D721Med (cell line): Measurements from ENCODE around the gene EGFLAM.

Experiments
- DNase-seq: peaks from one replicate; pipeline ENCODE4 v3.0.0; 2011; ENCODE audit warnings: low spot score; ENCODE audit not compliant: insufficient read length
- FAIRE-seq: peaks from 2 replicates; lab custom pipeline; 2011; peaks lifted over from hg19 to GRCh38; lab: Jason Lieb, UNC
- TF ChIP-seq, protein P1 (sequence below): IDR thresholded peaks from 2 replicates; pipeline ENCODE4 v1.5.1; 2012; ENCODE audit warnings: mild to moderate bottlenecking, control low read depth; ENCODE audit not compliant: insufficient read depth; ENCODE audit errors: missing control alignments

EGFLAM gene

DNA sequence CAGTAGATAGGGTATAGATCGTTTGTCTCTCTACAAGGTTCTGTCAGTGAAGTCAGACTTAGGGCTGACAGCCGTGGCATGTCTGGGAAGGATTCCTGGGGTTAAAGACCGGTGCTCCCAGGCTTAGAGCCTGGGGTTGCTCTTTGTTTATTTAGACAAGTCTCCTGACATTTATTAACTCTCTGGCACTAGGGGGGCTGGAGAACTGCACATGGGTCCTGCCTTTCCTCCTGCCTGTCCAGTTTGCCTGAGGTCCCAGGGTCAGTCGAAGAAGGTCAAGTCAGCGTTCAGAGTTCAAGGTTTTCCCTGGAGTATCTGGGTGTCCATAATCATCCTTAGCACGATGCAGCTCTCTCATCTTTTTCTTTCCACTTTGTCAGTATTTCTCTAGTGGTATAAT, 5.6 kb downstream of the EGFLAM start:
- TF ChIP-seq, protein P1, sequence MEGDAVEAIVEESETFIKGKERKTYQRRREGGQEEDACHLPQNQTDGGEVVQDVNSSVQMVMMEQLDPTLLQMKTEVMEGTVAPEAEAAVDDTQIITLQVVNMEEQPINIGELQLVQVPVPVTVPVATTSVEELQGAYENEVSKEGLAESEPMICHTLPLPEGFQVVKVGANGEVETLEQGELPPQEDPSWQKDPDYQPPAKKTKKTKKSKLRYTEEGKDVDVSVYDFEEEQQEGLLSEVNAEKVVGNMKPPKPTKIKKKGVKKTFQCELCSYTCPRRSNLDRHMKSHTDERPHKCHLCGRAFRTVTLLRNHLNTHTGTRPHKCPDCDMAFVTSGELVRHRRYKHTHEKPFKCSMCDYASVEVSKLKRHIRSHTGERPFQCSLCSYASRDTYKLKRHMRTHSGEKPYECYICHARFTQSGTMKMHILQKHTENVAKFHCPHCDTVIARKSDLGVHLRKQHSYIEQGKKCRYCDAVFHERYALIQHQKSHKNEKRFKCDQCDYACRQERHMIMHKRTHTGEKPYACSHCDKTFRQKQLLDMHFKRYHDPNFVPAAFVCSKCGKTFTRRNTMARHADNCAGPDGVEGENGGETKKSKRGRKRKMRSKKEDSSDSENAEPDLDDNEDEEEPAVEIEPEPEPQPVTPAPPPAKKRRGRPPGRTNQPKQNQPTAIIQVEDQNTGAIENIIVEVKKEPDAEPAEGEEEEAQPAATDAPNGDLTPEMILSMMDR: no peak
- DNase-seq (no peak), FAIRE-seq (no peak)

DNA sequence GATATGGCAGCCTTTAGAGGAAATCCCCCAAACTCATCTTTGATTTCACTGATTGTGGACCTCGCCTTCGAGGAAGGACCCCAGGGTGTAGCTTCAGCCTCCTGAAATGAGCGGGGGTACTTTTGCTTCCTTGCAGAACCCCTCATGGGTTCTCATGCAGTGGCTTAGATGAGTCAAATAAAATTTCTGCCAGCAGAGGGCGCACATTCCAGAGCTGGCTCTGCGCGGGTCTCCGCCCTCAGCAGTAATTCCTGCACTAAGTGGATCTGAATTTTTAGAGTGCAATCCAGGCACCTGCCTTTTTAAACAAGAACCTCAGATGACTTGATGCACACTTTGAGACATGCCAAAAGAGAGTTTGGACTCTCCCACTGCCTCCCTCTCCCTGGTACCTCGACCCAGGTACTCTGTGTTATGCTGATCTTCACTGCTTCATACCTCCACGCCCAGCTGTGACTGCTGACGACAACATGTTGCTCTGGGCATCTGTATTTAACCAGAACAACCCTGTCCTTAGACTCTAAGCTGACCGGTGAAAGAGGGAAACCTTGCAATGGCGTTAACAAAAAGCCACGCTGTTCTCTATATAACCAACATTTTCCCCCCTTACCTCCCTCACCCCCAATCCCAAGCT, 7.3 kb downstream of the EGFLAM start:
- TF ChIP-seq, protein P1: peak; percentile 79
- FAIRE-seq (no peak), DNase-seq (no peak)

DNA sequence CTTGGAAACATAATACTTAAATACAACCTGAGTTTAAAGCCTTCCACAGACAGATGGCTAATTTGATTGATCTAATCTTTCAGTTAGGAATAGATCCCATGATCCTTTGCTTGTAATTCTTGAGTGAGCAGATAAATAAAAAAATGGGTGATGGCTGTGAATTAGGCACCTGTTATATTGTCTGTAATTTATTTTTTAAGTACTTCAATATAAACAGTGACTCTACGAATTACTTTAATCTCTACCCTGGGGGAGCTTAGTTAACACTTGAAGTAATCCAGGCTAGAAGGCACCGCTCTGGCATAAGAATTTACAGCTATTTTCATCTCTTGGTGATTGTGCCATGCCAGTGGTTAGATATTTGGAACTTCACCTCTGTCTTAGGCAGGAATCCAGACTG, 9.0 kb downstream of the EGFLAM start:
- DNase-seq (no peak), FAIRE-seq (peak; percentile 82)
- TF ChIP-seq, protein P1: no peak

DNA sequence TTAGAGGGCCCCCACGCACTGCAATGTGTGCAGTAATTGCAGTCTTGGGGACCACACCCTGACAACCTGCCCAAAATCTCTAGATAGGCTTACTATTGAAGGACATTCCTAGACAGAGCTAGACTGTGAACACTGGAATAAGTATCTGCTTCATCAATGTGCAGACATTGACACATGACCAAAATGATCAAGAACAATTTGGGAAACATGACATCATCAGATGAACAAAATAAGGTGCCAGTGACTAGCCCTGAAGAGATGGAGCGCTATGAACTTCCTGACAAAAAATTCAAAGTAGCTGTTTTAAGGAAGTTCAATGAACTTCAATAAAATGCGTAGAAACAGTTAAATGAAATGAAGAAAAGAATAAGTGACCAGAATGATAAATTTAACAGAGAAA, 15.3 kb downstream of the EGFLAM start:
- TF ChIP-seq, protein P1: no peak
- FAIRE-seq: no peak
- DNase-seq: no peak

DNA sequence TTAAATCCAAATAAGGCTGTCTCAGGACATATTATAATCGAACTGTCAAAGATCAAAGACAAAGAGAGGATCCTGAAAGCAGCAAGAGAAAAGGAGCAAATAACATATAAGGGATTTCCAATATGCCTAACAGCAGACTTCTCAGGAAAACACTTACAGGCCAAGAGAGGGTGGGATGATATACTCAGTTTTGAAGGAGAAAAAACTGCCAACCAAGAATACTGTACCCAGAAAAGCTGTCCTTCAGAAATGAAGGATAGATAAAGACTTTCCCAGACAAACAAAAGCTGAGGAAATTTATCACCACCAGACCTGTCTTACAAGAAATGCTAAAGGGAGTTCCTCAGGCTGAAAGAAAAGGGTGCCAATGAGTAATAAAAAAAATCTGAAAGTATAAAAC, 16.0 kb downstream of the EGFLAM start:
- no peak for DNase-seq
- TF ChIP-seq, protein P1: no peak
- no peak for FAIRE-seq

DNA sequence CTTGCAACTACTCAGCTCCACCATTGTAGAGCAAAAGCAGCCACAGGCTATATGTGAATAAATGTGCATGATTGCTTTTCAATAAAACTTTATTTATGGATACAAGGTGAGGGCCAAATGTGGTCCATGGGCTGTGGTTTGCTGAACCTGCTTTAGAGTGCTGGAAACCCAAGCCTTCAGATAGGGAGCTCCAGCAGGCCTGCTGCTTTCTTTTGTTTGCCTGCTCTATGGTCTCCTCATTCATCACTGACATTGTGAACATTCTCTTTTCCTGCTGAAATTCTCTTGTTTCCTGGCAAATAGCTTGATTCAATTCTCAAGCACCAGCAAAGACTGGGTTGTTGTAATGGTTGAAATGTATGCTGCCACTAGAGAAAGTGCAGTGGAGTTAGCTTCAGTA, 26.0 kb downstream of the EGFLAM start:
- TF ChIP-seq, protein P1: no peak
- FAIRE-seq: no peak
- DNase-seq: no peak

DNA sequence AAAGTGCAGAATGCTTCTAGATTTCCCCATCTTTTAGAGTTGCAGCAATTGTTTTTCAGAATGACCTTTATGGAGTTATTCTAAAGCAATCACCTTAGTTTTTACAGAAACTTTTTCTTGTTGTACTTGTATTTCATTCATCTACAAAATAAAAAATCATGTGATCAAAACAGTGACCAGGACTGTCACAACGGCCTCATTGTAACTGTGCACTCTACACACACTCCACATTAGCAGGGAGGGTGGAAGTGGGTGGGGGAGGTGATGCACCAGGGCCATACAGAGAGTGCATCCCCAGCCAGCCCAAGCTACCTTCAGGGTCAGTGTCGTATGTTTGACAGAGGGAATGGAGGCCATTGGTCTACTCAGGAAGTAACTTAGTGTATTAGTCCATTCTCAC, 26.9 kb downstream of the EGFLAM start:
- TF ChIP-seq, protein P1: no peak
- DNase-seq: no peak
- FAIRE-seq: no peak
